Measurements from ENCODE around the gene ATG9B.

Gene ATG9B

DNA sequence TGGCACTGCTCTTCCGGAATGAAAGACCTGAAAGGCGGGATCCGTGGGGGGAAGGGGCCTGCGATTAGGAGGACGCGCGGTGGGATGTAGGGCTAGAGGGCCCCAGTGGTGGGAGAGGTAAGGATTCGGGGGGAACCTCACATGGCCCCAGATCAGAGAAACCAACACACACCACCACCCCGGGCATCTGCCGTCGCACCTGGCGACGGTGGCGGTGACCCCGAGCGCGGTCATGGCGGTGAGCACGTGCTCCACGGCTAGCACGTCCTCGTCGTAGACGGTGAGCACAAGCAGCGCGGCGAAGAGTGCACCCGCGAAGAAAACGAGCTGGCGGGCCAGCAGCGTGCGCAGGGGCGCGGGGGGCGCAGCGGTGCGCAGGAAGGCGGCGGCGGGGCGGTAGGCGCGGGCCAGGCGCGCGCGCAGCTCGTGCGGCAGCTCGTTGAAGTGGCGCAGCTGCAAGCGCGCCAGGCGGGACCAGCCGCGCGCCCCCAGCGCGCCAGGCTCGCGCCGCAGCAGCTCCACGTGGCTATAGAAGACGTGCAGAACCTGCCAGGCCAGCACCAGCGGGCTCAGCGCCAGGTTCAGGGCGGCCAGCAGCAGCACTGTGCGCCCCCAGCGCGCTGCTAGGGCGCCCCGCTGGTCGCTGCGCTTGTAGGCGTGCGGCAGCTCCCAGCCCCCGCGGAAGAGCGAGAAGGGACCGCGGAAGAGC, 5.7 kb downstream of the ATG9B start:
- H3K4me1 ChIP-seq (ENCODE audit: low read depth, poor library complexity, severe bottlenecking), result peaks cover 12% of the 10 kb centered on the region
- H2AFZ ChIP-seq (ENCODE audit: low read depth), result peak overlapping the region; percentile 76
- no peaks in the 10 kb centered on the region for H3K79me2 ChIP-seq (ENCODE audit: insufficient read depth, low read depth)
- H4K20me1 ChIP-seq (ENCODE audit: insufficient read depth), result no peaks in the 10 kb centered on the region
- H3K36me3 ChIP-seq (ENCODE audit: insufficient read depth), result no peaks in the 10 kb centered on the region
- peaks cover 30% of the 10 kb centered on the region for H3K27me3 ChIP-seq (ENCODE audit: insufficient read depth, low read depth)
- peak overlapping the region; percentile 66 for H3K4me2 ChIP-seq
- no peak overlapping the region for H3K4me3 ChIP-seq (IDR thresholded peaks at IDR 0.05; ENCODE audit: insufficient read depth, low read depth, low read length)
- peak overlapping the region; percentile 33; the same call in 1 of the 2 replicates for H3K9ac ChIP-seq
- no peak overlapping the region for H3K27ac ChIP-seq
- TF ChIP-seq, protein P1, sequence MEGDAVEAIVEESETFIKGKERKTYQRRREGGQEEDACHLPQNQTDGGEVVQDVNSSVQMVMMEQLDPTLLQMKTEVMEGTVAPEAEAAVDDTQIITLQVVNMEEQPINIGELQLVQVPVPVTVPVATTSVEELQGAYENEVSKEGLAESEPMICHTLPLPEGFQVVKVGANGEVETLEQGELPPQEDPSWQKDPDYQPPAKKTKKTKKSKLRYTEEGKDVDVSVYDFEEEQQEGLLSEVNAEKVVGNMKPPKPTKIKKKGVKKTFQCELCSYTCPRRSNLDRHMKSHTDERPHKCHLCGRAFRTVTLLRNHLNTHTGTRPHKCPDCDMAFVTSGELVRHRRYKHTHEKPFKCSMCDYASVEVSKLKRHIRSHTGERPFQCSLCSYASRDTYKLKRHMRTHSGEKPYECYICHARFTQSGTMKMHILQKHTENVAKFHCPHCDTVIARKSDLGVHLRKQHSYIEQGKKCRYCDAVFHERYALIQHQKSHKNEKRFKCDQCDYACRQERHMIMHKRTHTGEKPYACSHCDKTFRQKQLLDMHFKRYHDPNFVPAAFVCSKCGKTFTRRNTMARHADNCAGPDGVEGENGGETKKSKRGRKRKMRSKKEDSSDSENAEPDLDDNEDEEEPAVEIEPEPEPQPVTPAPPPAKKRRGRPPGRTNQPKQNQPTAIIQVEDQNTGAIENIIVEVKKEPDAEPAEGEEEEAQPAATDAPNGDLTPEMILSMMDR (conservative IDR thresholded peaks at IDR 0.05; ENCODE audit: low read depth, low read length), result peak; percentile 30; the same call in 1 of the 2 replicates

DNA sequence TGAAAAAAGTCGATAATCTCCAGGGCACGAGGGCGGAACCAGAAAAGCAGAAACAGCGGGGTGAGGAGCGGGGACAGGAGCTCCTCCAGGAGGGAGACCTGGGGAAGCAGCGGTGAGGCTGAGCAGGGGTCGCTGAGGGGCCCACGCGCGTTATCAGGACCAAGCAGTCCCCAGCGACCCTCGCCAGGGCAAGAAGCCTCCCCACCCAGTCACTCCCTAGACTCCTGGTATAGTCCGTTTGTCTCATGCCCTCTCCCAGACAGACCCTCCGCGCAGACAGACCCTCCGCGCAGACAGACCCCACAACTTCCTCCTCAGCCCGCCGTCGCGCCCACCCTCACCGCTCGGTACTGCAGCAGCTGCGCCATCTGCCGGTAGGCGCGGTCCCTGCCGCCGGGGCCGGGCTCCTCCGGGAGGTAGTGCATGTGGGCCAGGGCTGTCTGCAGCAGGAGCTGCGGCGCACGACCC, 6.3 kb downstream of the ATG9B start:
- Histone ChIP-seq H3K79me2 (ENCODE audit: insufficient read depth, low read depth) (no peaks in the 10 kb centered on the region), H3K36me3 (ENCODE audit: insufficient read depth) (no peaks in the 10 kb centered on the region), H4K20me1 (ENCODE audit: insufficient read depth) (no peaks in the 10 kb centered on the region), H3K4me2 (peak overlapping the region; percentile 66), H3K4me3 (IDR thresholded peaks at IDR 0.05; ENCODE audit: insufficient read depth, low read depth, low read length) (no peak overlapping the region), H3K9ac (peak overlapping the region; percentile 33; the same call in 1 of the 2 replicates), H2AFZ (ENCODE audit: low read depth) (peak overlapping the region; percentile 76), H3K27me3 (ENCODE audit: insufficient read depth, low read depth) (peaks cover 30% of the 10 kb centered on the region), H3K4me1 (ENCODE audit: low read depth, poor library complexity, severe bottlenecking) (peaks cover 18% of the 10 kb centered on the region), H3K27ac (no peak overlapping the region)
- TF ChIP-seq, protein P1 (conservative IDR thresholded peaks at IDR 0.05; ENCODE audit: low read depth, low read length), result peak; percentile 95

DNA sequence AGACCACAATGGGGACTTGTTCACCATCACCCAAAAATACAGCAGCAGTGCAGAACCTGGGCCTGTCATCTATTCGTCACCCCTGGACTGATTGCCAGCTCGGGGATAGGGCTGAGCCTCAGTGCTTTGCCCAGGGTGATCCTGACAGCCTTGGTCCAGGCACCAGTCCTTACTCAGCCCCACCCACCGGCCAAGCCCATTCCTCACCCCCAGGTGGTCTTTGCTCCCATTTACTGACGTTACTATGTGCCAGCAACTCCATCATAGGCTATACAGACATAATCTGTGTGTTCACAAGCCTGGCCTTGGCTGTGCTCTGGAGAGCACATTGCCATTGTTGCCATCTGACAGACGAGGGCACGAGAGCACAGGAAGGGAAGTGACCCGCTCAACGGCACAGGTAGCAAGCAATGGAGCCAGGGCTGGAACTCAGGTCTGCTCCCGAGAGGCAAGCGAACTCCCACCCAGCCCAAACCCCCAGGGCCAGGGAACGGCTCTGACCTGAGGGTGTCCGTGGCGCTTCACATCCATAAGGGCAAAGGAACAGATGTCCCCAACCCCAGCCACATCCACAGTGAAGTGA, 6.8 kb downstream of the ATG9B start:
- H3K4me2 ChIP-seq, result peak overlapping the region; percentile 66; the same call in 1 of the 2 replicates
- no peaks in the 10 kb centered on the region for H3K79me2 ChIP-seq (ENCODE audit: insufficient read depth, low read depth)
- peaks cover 18% of the 10 kb centered on the region for H3K4me1 ChIP-seq (ENCODE audit: low read depth, poor library complexity, severe bottlenecking)
- no peak overlapping the region for H3K9ac ChIP-seq
- H3K27ac ChIP-seq, result no peak overlapping the region
- H3K36me3 ChIP-seq (ENCODE audit: insufficient read depth), result no peaks in the 10 kb centered on the region
- peaks cover 30% of the 10 kb centered on the region for H3K27me3 ChIP-seq (ENCODE audit: insufficient read depth, low read depth)
- TF ChIP-seq, protein P1 (conservative IDR thresholded peaks at IDR 0.05; ENCODE audit: low read depth, low read length), result no peak
- peak overlapping the region; percentile 76; the same call in 1 of the 2 replicates for H2AFZ ChIP-seq (ENCODE audit: low read depth)
- no peak overlapping the region for H3K4me3 ChIP-seq (IDR thresholded peaks at IDR 0.05; ENCODE audit: insufficient read depth, low read depth, low read length)
- no peaks in the 10 kb centered on the region for H4K20me1 ChIP-seq (ENCODE audit: insufficient read depth)

DNA sequence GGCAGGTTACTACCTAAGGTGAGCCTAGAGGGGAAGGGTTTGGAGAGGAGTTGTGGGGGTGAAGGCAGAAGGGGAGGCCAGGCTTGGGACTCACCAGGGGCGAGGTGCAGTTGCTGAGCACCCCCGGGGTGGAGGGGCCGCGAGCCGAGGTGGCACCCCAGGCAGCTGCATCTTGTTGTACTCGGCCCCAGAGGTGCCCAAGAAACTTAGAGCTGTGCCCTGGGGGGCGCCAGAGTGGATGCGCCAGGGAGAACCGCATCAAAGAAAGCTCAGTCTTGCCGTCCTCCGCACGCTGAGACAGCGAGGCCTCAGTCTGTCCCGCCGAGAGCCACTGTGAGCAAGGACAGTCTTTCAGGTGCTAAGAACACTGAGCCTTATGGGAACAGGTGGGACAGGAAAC, 7.4 kb downstream of the ATG9B start:
- H3K79me2 ChIP-seq (ENCODE audit: insufficient read depth, low read depth), result no peaks in the 10 kb centered on the region
- no peak overlapping the region for H3K9ac ChIP-seq
- H3K4me1 ChIP-seq (ENCODE audit: low read depth, poor library complexity, severe bottlenecking), result peaks cover 18% of the 10 kb centered on the region
- no peaks in the 10 kb centered on the region for H4K20me1 ChIP-seq (ENCODE audit: insufficient read depth)
- no peak overlapping the region for H3K4me2 ChIP-seq
- H3K27ac ChIP-seq, result no peak overlapping the region
- no peaks in the 10 kb centered on the region for H3K36me3 ChIP-seq (ENCODE audit: insufficient read depth)
- TF ChIP-seq, protein P1 (conservative IDR thresholded peaks at IDR 0.05; ENCODE audit: low read depth, low read length), result no peak
- no peak overlapping the region for H3K4me3 ChIP-seq (IDR thresholded peaks at IDR 0.05; ENCODE audit: insufficient read depth, low read depth, low read length)
- no peak overlapping the region for H2AFZ ChIP-seq (ENCODE audit: low read depth)
- peaks cover 24% of the 10 kb centered on the region for H3K27me3 ChIP-seq (ENCODE audit: insufficient read depth, low read depth)

All from KMS-11 (cell line).